Endodermal cell (in vitro differentiated cells): ENCODE results near the gene TMEM245. TPM values are rescaled to one million over a fixed set of nuclear protein-coding genes. Genes with fewer than 3 reads are reported as not detected.
A peak's percentile ranks its signal among the peaks of the same experiment; 100 is the strongest.

Experiments
- DNase-seq: peaks from one replicate; pipeline ENCODE4 v3.0.0-alpha.2; 2017
- H3K27ac ChIP-seq: 2 replicates; pipeline ENCODE4 v1.5.1; 2013; ENCODE audit warnings: mild to moderate bottlenecking, low read depth, low read length, moderate library complexity
- H3K27me3 ChIP-seq: 2 replicates; pipeline ENCODE4 v1.6.1; 2013; ENCODE audit warnings: mild to moderate bottlenecking, low read length, moderate library complexity; ENCODE audit not compliant: insufficient read depth, control insufficient read depth, poor library complexity, severe bottlenecking
- H3K36me3 ChIP-seq: 2 replicates; pipeline ENCODE4 v1.7.0; 2013; ENCODE audit warnings: mild to moderate bottlenecking, low read length, moderate library complexity; ENCODE audit not compliant: control insufficient read depth, insufficient read depth
- H3K4me1 ChIP-seq: one replicate; pipeline ENCODE4 v1.7.0; 2013; ENCODE audit warnings: low read length; ENCODE audit not compliant: control insufficient read depth, insufficient read depth
- H3K4me3 ChIP-seq: 2 replicates; pipeline ENCODE4 v1.5.1; 2013; ENCODE audit warnings: mild to moderate bottlenecking, low read length, moderate library complexity
- H3K9ac ChIP-seq: 2 replicates; pipeline ENCODE4 v1.6.1; 2013; ENCODE audit warnings: mild to moderate bottlenecking, low read length, moderate library complexity; ENCODE audit not compliant: poor library complexity, severe bottlenecking; ENCODE audit errors: extremely low read depth
- H3K9me3 ChIP-seq: 2 replicates; pipeline ENCODE4 v1.6.1; 2013; ENCODE audit warnings: mild to moderate bottlenecking, low read length, moderate library complexity; ENCODE audit not compliant: control insufficient read depth
- H3K27ac Mint-ChIP-seq: 2 replicates; pipeline ENCODE4 v1.8.0; 2020; ENCODE audit warnings: mixed read lengths
- H3K27me3 Mint-ChIP-seq: 2 replicates; pipeline ENCODE4 v1.8.0; 2021; ENCODE audit warnings: mild to moderate bottlenecking, mixed read lengths; ENCODE audit not compliant: insufficient read depth
- H3K36me3 Mint-ChIP-seq: 2 replicates; pipeline ENCODE4 v1.8.0; 2020; ENCODE audit warnings: low read depth, mixed read lengths
- H3K4me1 Mint-ChIP-seq: 2 replicates; pipeline ENCODE4 v1.8.0; 2020; ENCODE audit warnings: mixed read lengths
- H3K4me3 Mint-ChIP-seq: 2 replicates; pipeline ENCODE4 v1.8.0; 2020; ENCODE audit warnings: mild to moderate bottlenecking, moderate library complexity, mixed read lengths
- H3K9me3 Mint-ChIP-seq: 2 replicates; pipeline ENCODE4 v1.8.0; 2020; ENCODE audit warnings: mild to moderate bottlenecking, mixed read lengths
- CTCF ChIP-seq: fragments of 200-600 bp; sonication (generic); conservative IDR thresholded peaks from 2 replicates; pipeline ENCODE4 v1.5.0; 2021; ENCODE audit warnings: antibody characterized with exemption, mild to moderate bottlenecking
- WGBS, 2 experiments: methylation state at CpG; one replicate each; pipeline versions ENCODE4 v1.1.5 to v1.1.7; 2013; ENCODE audit warnings: missing lambda C conversion rate in 2 of 2, mixed read lengths in 1 of 2; ENCODE audit not compliant: insufficient coverage in 1 of 2, insufficient read length in 1 of 2; 5-methylcytosine and 5-hydroxymethylcytosine counted together
- total RNA-seq, 2 donors: library from RNA; stranded (reverse); fragmentation: NEBNext Ultra II Directional in 1 of 2; extraction: Animal tissue kit (Norgen Biotek cat#: 25700) in 1 of 2; gene quantifications; 2 replicates in 1 of 2; 3 replicates in 1 of 2; pipeline ENCODE4 v1.2.1, GENCODE V29; 2021

The TMEM245 gene
- total RNA-seq, 2 donors from 2014 or later = 42.8 to 55.0 TPM

GRCh38 chr9:109101202-109101595 lies 18.5 kb downstream of the TMEM245 start:
- DNase-seq = no peak
- WGBS, 2 experiments = 83 to 84% methylated on average over 2 to 3 of the region's 3 CpGs
- TF ChIP-seq CTCF = no peak
- Histone ChIP-seq H3K4me3 (no peak overlapping the region), H3K9ac (no peak overlapping the region), H3K27ac (no peak overlapping the region), H3K27me3 (no peaks in the 10 kb centered on the region), H3K4me1 (no peaks in the 10 kb centered on the region), H3K36me3 (peaks cover 21% of the 10 kb centered on the region), H3K9me3 (peaks cover 9% of the 10 kb centered on the region)
- Mint-ChIP-seq H3K27ac (peak overlapping the region; percentile 8), H3K27me3 (no peaks in the 10 kb centered on the region), H3K9me3 (no peaks in the 10 kb centered on the region), H3K4me1 (peaks cover 48% of the 10 kb centered on the region), H3K36me3 (peaks cover 30% of the 10 kb centered on the region), H3K4me3 (no peak overlapping the region)

GRCh38 chr9:109100543-109101201 lies 19.1 kb downstream of the TMEM245 start:
- WGBS, 2 experiments = 90 to 94% methylated on average over 2 of the region's 3 CpGs
- no peak overlapping the region for H3K9ac ChIP-seq
- Mint-ChIP-seq H3K27ac (peak overlapping the region; percentile 8), H3K4me3 (no peak overlapping the region), H3K9me3 (no peaks in the 10 kb centered on the region), H3K36me3 (peaks cover 29% of the 10 kb centered on the region), H3K27me3 (no peaks in the 10 kb centered on the region), H3K4me1 (peaks cover 48% of the 10 kb centered on the region)
- no peaks in the 10 kb centered on the region for H3K27me3 ChIP-seq
- DNase-seq = peak; percentile 44
- H3K27ac ChIP-seq = no peak overlapping the region
- H3K4me1 ChIP-seq = no peaks in the 10 kb centered on the region
- no peak overlapping the region for H3K4me3 ChIP-seq
- H3K9me3 ChIP-seq = peaks cover 9% of the 10 kb centered on the region
- TF ChIP-seq CTCF = no peak
- peaks cover 20% of the 10 kb centered on the region for H3K36me3 ChIP-seq

- no peak for DNase-seq
- peak overlapping the region; percentile 19 for H3K27ac ChIP-seq
- H3K27ac Mint-ChIP-seq = peak overlapping the region; percentile 36
- no peak for TF ChIP-seq CTCF
- H3K4me1 Mint-ChIP-seq = peaks cover 48% of the 10 kb centered on the region
- H3K27me3 ChIP-seq = no peaks in the 10 kb centered on the region
- H3K4me3 Mint-ChIP-seq = no peak overlapping the region
- no peak overlapping the region for H3K4me3 ChIP-seq
- H3K4me1 ChIP-seq = no peaks in the 10 kb centered on the region
- no peaks in the 10 kb centered on the region for H3K9me3 Mint-ChIP-seq
- peaks cover 24% of the 10 kb centered on the region for H3K36me3 ChIP-seq
- peaks cover 21% of the 10 kb centered on the region for H3K36me3 Mint-ChIP-seq
- peaks cover 9% of the 10 kb centered on the region for H3K9me3 ChIP-seq
- no peak overlapping the region for H3K9ac ChIP-seq
- WGBS, 2 experiments = 93 to 100% methylated on average over 1 to 2 of the region's 2 CpGs
- no peaks in the 10 kb centered on the region for H3K27me3 Mint-ChIP-seq
Measured at GRCh38 chr9:109098960-109099308, 20.8 kb downstream of the TMEM245 start.
